ENCODE data around the gene RHEB.

The RHEB gene

DNA sequence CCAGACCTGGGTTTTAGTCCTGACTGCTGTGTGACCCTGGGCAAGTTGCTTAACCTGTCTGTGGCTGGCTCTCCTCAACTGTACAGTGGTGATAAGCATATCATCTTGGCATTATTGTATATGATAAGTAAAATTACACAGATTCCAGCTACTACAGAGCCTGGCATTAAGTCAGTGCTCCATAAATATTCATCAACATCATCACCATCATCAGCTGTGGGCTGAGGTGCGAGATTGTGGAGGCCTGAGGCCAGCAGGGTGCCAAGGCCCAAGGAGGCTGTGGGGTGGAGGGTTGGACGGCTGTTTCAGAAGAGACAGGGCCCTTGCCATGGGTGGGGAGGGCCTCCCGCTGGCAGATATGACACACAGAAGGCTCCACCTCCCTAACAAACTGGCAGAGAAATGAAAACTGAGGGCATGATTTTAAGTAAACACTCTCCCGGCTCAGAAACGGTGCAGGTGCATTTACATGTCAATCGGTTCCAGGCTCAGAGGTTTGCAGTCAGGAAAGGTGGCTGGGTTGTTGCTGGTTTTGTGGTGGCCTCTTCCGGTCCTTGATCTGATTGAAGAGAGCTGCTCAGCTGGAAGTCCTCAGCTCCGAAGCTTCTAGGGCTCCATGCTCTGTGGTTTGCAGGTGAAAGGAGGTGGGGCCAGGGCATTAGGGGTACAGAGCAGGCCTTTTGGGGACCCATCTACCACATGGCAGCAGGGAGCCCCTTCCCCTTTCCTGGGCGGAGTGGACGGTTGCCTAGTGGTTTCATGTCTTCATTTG lies 89.9 kb downstream of the RHEB start:
- no peak for DNase-seq

DNA sequence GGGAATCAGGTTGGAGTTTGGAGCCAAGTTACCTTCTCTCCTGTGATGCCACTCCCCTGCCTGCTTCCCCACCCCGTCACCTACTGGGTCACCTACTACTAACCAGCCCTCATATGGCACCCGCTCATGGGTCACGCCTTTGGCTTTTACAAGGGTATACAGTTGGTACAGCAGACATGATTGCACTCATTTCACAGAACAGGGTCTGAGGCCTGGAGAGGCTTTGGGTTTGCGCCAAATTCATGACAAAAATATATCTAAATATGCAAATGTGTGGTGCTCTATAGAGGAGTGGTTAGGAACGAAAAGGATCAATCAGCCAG lies 90.5 kb downstream of the RHEB start:
- no peak for DNase-seq

DNA sequence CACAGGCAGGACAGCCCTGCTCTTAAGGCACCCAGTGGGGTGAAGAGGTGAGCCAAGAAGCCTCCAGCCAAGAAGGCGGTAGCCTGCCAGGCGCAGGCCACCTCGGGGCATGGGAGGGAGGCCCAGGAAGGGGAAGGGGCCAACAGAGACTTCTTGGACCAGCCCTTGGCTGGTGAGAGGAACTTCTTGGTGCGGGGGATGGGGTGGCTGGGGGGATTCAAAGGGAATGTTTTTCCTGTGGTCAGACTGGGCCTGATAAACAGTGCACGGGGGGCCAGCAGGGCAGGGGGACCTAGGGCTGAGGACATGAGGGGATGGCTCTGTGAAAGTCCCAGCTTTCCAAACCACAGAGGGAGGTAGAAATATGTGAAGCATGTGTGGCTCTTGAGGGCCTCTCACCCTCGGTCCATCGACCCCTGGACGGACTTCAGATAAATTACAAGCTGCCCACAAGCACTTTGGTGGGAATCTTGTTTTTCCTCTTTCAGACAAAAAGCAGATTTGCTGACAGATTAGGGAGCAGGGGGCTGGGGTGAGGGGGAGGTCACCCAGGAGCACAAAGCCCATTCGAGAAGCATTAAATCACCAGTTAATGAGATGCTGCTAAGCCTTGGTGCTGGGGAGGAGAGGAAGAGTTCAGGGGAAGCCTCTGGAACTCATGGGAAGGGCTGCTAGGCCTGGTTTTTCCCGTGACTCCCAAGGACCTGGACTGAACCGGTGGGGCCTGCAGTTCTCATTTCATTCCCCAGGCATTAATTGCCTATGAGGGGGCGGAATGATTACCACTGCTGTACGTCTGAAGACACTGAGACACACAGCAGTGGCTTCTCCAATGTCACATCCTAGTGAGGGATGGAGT lies 91.1 kb downstream of the RHEB start:
- DNase-seq: no peak

DNA sequence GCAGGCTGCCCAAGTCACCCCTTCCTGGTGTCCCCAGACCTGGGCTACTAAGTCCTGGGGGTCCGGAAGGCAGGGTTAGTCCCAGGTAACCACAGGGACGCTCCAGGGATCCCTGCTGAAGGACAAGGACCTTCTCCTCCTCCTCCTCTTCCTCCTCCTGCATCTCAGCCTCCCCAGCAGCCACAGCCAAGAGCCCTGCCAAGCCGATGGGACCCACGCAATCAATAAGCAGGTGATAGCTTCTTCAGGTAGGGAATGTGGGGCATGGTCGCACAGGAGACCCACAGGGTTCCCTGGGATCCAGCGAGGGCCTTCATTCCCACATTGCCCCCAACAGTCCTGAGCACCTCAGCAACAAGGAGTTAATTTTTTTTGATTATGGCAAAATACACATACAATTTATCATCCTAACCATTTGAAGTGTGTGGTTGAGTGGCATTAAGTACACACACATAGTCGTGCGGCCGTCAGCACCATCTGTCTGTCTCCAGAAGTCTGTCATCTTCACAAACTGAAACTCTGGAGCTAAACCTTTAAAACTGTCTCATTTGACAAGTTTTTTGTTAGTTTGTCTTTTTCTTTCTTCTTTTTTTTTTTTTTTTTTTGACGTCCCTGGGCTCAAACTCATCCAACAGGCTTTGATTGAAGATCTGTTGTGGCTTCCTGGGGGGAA lies 91.9 kb downstream of the RHEB start:
- DNase-seq: no peak

DNA sequence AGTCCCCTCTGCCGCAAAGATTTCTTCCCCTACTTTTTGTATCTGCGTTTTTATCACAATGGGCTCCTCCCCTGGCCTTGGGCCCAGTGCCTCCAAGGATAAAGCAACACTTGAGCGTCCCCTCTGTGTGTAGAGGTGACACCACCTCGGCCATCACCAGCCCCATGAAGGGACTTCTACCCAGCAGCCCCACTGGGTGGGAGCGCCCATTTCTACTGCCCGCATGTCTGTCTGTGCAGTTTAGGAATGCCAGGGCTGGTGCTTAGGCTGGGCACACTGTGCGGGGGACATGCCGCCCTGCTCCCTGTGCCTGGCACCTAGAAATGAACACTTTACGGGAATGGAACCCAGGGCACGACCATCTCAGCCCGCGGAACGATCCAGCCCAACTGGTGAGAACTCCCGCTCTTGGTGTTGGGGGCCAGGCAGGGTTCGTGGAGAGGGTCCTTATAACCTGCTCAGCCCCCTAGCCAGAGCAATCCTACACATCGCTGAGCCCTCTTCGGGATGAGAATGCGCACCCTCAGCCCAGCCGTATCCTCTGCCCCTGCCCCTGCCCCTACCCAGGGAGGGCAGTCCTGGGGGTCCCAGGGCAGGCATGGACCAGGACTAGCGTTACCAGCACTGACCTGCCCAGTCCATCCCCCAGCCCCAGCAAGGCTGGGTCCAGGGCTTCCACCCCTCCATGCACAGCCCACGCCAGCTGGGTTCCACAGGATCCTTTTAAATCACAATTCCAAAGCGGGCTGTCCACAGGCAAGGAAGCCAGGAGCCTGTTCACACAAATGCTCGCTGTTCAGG lies 92.6 kb downstream of the RHEB start:
- DNase-seq: no peak

DNA sequence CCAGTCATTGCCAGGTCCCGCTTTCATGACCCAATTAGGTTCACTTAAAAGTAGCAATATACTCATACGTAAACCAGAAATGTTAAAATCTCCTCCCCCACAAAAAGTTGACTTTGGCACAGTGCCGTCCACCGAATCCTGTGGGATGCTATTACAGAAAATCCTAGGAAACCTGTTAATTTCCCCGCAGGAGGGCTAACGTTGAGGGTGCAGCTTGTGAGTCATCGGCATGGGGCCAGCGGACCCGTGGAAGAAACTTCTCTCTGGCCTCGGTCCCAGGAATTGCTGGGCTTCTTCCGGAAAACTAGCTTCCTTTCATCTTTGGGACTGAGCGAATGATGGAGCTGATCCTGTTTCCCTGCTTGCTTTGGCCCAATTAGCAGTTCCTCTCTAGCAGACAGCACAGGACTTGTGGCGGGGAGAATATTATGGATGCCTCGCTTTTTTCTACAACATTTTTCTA lies 93.2 kb downstream of the RHEB start:
- DNase-seq: no peak

DNA sequence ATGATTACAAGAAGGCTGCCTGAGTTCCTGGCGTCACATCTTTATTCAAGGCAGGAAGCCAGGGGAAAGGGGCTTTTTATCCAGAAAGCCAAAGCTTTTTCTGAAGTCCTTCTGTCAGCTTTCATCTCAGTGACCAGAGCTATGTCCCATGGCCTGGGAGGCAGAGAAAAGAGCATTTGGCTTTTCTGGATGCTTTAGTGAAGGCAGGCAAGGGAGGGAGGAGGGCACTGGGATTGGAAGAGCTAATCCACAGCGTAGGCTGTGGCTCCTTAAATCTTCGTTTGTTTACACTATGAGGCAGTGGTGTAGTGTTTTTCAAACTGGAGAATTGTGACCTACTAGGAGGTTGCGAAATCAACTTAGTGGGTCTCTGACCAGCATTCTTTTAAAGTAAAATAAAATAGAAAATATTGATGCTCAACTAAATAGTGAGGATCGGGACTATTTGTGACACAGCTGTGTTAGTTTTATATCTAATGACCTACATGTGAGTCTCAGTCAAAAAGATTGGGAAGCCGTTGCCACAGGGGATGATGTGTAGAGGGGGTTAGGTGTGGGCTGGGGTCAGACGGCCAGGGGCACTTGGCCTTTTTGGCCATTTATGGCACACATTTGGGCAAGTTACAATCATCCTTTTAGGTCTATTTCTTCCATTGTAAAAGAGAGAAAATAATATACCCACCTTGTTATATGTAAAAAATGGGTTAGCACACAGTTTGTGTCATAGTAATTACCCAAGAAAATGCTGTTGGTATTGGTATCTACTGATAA lies 93.8 kb downstream of the RHEB start:
- no peak for DNase-seq

DNA sequence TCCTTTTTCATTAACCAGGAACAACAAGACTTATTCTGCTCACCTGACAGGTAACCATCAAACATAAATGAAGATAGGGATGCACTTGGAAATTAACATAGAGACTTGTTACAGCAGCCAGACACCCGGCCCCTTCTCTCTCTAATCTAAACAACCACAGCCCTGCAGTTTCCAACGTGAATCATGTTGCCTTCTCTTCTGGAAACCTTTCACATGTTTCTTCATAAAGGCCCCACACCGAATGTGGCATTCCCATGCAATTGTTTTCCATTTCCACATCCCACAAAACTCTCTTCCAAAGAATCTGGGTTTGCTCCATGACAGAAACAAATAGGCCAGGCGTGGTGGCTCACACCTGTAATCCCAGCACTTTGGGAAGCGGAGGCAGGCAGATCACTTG lies 94.9 kb downstream of the RHEB start:
- DNase-seq: no peak

DNA sequence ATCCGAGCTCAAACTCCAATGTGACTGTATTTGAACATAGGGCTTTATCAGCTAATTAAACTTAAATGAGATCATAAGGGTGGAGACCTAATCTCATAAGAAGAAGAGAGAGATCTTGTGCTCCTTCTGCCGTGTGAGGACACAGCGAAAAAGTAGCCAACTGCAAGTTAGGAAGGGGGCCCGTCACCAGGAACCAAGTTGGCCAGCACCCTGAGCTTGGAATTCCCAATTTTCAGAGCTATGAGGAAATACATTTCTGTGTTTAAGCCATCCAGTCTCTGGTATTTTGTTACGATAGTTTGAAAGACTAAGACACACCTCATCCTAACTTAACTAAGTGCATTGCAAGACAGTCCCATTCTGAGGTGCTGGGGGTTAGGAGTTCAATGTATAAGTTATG lies 95.8 kb downstream of the RHEB start:
- DNase-seq: no peak

DNA sequence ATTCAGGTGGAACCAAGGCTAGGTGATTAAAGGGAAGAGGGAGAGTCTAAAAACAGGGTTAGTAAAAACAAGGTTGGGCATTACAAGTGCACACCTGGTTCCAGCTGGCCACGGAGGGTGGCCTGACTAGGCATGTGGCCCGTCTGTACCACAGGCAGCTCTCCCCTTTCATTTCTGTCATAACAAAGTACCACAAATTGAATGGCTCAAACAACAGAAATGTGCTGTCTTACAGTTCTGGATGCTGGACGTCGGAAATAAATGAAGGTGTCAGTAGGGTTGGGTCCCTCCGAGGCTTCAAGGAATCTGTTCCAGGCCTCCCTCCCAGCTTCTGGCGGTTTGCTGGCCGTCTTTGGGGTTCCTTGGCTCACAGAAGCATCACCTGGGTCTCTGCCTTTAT lies 96.5 kb downstream of the RHEB start:
- DNase-seq: no peak

DNA sequence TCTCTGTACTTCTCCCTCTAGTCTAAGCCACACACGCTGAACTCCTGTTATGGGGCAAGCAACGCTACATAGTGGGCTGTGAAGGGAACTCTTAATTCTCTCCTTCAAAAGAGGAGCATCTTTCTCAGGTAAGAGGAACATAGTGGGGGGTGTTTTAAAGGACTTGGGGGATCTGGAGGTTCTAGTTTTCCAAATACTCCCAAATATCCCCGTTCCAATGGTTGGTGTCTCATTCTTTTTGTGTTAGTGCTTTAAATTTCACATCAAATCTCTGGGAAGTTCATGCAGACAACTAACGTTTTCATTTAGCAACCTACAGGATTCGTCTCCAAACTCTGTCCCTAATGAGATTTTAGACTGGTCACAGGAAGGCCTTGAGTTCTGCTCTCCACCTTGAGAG lies 97.5 kb downstream of the RHEB start:
- no peak for DNase-seq

DNA sequence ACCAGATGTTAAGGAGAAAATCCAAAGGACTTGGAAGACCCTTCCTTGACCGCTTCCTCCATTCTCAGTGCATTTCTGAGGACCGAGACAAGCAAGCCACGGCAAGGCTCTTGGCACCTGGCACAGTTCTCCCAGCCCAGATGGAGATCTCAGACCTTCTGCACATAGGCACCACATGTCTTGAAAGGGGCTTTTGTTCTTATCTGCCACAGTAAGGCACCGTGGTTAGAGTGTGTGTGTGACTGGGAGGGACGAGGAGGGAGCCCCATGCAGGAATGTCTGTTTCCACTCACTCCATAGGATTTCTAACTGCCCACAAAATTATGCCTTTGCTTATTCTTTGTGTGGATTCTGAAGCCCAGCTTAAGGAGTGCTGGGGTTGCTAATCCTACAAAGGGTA lies 99.6 kb downstream of the RHEB start:
- DNase-seq: no peak

DNA sequence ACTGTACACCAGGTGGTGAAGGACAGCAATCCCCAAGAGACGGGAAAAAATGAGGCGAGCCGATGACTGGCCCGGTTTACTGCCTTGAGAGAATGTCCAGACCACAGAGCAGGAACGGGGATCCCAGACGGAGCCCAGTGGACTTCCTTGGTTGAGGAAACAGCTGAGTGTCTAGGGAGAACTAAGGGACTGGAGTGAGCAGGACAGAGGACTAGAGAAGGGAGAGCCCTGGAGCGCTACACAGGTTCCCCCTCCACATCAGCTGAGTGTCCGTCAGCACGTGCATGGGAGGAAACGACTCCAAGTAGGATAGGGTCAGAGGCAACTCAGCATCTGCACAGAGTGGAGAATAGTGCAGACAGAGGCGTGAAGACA lies 102.8 kb downstream of the RHEB start:
- DNase-seq: no peak

DNA sequence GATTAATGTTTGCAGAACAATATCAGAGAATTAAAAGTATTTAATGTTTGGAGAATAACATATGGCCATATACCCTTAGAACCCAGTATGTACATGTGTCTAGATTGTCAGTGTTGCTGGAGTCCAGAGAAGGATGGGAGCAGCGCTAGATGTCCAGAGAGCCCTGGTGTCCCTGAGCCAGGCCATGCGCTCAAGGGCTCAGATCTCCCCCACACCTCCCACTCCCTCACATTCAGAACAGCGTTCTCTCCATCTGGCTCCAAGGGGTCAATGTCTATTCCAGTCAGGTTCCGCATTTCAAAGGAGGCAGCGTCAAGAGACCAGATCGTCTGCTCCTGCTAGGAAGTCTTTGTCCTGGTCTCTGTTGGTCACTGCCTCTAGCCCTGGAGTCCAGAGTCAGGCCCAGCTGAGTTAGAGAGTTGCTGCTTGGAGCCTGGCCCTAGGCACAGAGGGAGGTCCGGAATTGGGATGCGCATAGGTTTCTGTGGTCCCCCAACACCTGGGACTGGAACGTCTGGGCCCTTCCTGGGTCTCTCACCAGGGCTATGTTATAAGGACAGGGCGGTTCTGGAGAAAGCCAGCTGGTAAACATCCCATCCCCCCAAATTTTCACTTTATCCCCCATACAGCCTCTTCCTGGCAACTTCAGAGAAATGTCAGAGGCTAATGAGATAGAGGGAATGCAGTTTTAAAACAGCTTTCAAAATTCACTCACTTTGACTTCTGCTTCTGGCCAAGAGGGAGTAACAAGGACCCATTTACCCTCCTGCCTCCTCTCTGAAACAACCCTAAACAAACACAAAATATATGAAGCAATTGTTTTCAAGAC lies 103.4 kb downstream of the RHEB start:
- DNase-seq: no peak
